HG03457 (cell line): ENCODE measurements around the gene FETUB.

Experiments
- ATAC-seq: cut with Tn5 transposase; IDR thresholded peaks from one replicate; pipeline ENCODE4 v1.9.1; 2021; ENCODE audit warnings: moderate number of reproducible peaks; ENCODE audit not compliant: unreplicated experiment

The FETUB gene

GRCh38 chr3:186639778-186640472 lies at the start of gene FETUB:
FETUB (plus strand) TSS chr3:186640399; CDS start chr3:186640461, 62 bp downstream.
- ATAC-seq = no peak

GRCh38 chr3:186590580-186591295 lies 49.5 kb upstream of the FETUB start:
- ATAC-seq = no peak

GRCh38 chr3:186592682-186593081 lies 47.5 kb upstream of the FETUB start:
- ATAC-seq = no peak

- ATAC-seq = no peak
Measured at GRCh38 chr3:186593862-186594261, 46.3 kb upstream of the FETUB start.

GRCh38 chr3:186594591-186595113 lies 45.5 kb upstream of the FETUB start:
- no peak for ATAC-seq

GRCh38 chr3:186596568-186597287 lies 43.5 kb upstream of the FETUB start:
- ATAC-seq = no peak

- ATAC-seq = no peak
Measured at GRCh38 chr3:186598108-186598784, 42.0 kb upstream of the FETUB start.

GRCh38 chr3:186598794-186599141 lies 41.4 kb upstream of the FETUB start:
- ATAC-seq = no peak

- ATAC-seq = no peak
Measured at GRCh38 chr3:186599142-186599784, 40.9 kb upstream of the FETUB start.

GRCh38 chr3:186599785-186600166 lies 40.4 kb upstream of the FETUB start:
- ATAC-seq = no peak

GRCh38 chr3:186600896-186601295 lies 39.3 kb upstream of the FETUB start:
- ATAC-seq = no peak

GRCh38 chr3:186603159-186603558 lies 37.0 kb upstream of the FETUB start:
- ATAC-seq = no peak

- no peak for ATAC-seq
Measured at GRCh38 chr3:186605078-186605477, 35.1 kb upstream of the FETUB start.

GRCh38 chr3:186605561-186606545 lies 34.3 kb upstream of the FETUB start:
- no peak for ATAC-seq

- ATAC-seq = no peak
Measured at GRCh38 chr3:186608624-186609215, 31.5 kb upstream of the FETUB start.

GRCh38 chr3:186609247-186609868 lies 30.8 kb upstream of the FETUB start:
- no peak for ATAC-seq

GRCh38 chr3:186612065-186612464 lies 28.1 kb upstream of the FETUB start:
- no peak for ATAC-seq

GRCh38 chr3:186612721-186613636 lies 27.2 kb upstream of the FETUB start, which contains the start of gene AHSG:
AHSG (plus strand) TSS chr3:186613060; CDS start chr3:186613142, 82 bp downstream.
- ATAC-seq = no peak
